DMS153 treated with DMSO at 0.1 percent for 48 hours (cell line): ENCODE data around the gene PLA2G7.
"Not testable (repeated sequence)": the region's sequence is repeated elsewhere in the genome, so short reads cannot be mapped to it uniquely, and the experiment has no call there.

Experiments used
- DNase-seq: peaks from one replicate; lab custom pipeline; 2025; ENCODE audit not compliant: unreplicated experiment; lab: John Stamatoyannopoulos, UW

Gene PLA2G7

DNA sequence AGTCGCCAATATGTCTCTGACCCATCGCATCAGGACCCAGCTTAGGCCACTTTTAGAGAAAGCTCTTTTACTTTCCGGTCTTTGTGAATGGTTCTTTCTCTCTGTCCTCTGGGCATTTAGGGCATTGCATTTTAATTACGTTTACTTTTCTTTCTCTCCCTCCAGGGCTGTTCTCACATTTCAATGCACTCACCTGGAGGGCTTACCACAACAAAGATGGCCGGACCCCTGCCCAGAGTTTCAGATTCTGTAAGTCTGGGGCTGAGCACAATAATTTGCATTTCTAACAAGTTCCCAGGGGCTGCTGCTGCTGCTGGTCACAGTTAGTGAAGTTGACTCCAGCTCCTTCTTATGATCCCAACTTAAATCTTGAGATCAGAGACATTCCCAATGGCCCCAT, 14.6 kb upstream of the PLA2G7 start:
- DNase-seq, result no peak

DNA sequence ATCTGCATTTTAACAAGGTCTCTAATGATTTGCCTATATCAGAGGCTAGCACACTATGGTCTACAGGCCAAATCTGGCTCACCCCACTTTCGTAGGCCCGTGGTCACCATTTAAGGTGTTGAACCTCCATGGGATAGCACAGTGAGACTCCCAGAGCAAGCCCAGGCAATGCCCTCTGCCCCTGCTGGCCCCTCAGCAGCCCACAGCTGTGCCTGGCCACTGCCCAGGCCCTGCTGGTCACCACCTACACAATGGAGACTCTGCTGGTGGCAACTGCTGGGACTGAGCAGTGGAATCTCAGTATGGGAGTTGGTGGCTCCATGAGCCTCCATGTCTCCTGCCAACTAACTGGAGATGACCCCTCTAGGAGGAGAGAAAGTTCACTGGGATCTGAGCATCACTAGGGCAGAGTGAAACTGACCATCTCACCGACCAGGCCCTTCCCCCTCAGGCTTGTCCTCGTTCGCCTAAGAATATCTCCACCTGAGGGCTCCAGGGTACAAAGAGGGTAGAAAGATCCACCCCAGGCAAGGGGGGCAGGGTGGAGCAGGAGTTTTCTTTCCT, 13.8 kb upstream of the PLA2G7 start:
- DNase-seq, result no peak

DNA sequence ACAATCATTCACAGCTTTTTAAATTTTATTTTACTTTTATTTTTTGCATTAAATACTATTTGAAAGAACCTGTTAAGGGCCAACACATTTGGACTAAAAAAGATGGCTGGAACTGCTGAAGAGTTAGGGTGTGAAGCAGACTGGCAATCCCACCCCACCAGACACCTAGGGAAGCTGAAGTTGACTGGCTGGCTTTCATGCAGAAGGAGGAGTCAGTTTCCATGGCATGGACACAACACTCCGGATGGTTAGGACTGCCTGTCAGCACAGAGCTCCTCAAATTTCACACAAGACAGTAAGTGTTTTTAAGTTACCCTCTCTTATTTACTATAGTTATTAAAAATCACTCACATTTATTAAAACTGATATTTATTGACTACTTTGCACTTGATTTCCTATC, 11.5 kb upstream of the PLA2G7 start, which contains the start of gene ANKRD66:
Gene ANKRD66, plus strand, starts transcription at position 238 of the 400 bp plus-strand sequence. CDS start 5,016 bp downstream, outside the sequence.
- DNase-seq, result no peak

DNA sequence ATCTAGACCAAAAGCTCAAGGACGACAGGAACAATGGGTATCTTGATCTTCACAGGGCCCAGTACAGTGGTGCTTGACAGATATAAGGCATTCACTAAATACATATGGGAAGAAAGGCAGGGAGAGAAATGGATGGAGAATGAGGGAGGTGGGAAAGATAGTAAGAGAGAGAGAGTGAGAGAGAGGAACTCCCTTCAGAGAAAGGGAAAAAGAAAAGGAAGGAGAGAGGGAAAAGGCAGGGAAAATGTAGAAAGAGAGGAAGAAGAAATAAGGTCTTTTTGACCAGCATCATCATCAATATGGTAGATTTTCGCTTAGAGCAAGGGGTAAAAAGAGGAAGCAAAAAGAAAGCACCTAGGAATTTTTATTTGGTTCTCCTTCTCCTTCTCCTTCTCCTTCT, 10.8 kb upstream of the PLA2G7 start:
- DNase-seq, result no peak

DNA sequence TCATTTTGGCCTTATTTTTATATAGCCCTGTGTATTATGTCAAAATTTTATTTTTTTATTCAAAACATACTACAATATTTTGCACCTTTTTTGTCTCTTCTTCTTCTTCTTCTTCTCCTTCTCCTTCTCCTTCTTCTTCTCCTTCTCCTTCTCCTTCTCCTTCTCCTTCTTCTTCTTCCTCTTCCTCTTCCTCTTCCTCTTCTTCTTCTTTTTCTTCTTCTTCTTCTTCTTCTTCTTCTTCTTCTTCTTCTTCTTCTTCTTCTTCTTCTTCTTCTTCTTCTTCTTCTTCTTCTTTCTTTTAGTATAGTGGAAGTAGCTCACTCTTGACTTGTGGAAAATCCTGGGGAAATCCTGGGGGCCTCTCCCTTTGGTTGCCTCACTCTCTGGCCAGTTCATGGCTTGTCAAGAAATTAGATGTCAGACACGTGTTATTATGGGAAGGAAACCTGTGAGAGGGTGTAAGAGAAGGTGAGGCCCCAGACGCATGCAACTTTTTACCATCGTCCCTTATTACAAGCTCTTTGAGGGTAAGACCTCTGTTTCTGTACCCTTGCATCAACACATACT, 9.1 kb upstream of the PLA2G7 start:
- not testable (repeated sequence) for DNase-seq

DNA sequence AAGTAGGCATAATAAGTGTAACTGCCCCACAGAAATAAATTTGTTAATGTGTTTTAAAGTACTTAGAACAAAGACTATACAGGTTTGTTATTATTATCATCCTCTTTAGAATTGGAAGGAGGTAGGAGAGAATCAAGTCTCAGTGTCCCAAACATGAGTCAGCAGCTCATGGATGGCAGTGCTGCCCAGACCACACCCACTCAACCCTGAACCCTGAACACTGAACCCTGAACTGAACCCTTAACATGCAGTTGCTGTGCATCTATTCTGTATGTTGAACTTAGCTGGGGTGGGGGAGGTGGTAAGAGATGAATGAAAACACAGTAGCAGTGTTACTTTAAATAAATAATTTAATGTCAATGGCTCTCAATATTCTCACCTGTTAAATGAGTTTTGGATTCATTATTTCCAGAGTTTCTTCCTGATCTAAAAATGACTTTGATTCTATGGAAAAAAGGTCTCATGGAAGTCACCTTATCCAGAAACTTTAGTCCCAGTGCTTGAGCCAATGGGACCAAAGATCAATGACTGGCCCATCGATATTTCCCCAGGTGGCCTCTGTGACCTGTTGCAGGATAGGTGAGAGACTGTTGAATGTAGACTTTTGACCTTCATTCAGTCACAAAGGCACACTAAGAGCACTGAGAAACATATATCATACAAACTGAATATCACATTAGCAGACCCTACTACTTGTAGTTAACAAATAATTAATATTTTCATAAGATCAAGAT, 8.4 kb upstream of the PLA2G7 start:
- no peak for DNase-seq

DNA sequence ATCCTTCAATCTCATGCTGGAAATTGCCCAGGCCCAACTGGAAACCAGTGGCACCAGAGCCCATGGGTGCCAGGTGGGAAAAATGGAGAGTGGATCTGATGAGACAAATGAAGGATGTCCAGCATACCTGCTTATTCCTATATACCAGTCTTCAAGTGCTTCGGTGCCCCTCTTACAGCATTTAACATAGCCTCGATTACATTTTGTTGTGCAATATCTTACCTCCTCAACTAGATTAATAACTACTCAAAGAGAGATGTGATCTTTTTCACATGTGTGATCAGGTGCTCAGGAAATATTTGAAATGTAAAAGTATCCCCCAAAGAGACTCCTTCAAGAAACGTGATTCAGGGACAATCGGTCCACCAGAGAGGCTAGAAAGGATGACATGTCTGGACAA, 6.7 kb upstream of the PLA2G7 start:
- no peak for DNase-seq

DNA sequence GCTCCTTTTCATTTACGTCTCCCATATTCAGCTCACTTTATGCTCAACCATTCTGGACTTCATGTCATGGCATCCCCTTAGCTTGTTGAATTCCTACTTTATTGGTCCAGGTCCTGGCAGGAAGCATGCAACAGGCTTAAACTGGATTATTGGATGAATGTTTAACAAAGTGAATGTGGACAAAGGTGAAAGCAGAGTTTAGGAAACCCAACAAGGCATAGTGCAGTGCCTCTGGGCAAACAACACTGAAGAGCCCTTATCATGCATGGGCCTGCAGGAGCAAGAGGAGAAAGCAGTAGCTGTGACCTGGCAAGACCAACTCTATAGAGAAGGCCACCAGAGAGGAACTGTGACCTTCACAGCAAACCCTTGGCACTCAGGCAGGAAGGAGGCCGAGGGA, 6.3 kb upstream of the PLA2G7 start:
- DNase-seq, result no peak

DNA sequence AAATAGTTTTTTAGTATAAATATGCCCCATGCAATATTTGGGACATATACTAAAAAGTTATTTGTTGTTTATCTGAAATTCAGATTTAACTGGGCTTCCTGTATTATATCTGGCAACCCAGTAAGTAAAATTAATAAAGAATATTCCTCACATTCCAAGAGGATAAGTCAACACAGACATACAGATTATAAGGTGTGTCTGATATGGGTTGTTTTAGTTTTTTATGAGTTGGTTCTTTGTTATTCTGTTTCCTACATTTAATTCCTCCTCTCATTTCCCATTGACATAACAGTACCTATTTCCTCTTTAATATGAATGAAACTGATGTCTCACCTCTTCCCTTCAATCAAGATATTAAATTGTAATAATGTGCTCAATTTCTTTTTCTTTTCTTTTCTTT, 1.7 kb upstream of the PLA2G7 start:
- no peak for DNase-seq

DNA sequence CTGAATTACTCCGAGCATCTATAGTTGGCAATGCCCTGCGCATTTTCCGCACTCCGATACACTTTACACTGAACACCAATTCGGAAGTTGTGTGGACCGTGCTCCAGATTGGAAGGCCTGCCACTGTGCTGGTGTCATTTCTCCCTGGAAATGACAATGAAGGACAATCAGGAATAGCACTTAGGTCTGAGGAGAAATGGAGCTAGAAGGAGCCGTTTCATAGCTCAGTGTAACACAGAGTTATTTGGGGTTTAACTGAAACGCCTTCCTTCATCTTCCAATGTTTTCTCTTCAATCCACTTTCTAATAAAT, 501 bp upstream of the PLA2G7 start:
- no peak for DNase-seq

DNA sequence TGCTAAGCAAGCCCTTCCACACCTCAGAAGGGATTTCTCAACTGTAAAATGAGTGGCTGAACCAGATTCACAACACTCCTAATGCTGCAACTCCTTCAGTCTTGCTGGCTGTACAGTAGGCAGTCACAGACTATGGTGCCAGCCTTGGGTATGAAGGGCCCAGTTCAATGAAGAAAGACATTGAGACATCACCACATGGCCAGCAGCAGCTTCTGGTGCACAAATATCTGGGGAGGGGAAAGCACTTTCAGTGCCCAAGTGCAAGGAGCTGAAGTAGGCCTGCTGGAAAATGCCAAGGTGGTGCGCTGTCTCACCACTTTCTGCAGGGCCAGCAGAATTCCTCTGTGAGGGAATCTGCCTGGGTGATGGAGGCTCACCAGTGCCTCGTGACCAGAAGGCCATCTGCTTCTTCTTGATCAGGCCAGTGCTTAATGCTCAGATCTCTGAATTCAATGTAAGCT, 1.8 kb downstream of the PLA2G7 start:
- no peak for DNase-seq

DNA sequence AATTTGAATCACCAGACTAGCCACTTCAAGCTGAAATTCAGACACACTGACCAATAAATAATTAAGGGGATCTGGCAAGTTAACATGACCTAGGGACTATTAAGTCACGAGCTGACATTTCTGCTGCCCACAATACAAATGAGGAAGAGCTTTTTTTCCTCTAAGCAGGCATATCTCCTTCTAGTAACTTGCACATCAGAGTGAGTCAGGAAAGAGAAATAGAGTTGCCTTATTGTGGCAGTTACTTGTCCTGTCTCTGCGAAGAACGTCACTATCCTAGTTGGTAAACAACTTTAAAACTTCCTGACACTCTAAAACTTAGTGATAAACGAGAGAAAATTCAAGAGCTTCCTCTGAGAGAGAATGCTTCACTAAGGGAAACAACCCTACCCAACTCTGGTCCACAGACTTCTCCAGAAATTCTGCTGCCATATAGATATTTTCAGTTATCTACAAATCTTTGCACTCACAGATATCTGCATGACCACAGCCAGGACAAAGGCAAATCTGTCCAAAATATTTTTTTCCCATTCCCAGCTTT, 4.2 kb downstream of the PLA2G7 start:
- no peak for DNase-seq

DNA sequence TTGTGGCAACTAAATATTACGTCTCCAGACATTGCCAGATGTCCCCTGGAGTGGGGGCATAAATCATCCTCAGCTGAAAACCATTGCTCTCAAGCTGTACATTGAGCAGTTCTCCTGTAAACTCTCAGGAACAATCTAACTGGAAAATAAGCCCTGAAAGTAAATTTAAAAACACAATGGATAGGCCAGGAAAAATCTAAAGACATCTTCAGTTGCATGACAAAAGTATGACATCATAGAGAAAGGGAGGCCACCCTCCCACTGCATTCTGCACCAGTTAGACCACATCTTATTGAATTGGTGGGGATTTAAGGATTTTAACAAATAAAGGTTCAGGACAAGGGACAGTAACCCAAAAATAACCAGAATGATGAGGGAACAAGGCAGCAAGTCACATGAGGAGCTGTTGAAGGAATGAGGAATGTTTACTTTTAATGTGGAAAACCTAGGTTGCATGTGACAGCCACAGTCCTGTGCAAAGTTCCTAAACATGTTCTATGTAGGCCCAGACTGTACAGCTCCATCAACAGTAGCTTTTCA, 5.3 kb downstream of the PLA2G7 start:
- DNase-seq, result no peak

DNA sequence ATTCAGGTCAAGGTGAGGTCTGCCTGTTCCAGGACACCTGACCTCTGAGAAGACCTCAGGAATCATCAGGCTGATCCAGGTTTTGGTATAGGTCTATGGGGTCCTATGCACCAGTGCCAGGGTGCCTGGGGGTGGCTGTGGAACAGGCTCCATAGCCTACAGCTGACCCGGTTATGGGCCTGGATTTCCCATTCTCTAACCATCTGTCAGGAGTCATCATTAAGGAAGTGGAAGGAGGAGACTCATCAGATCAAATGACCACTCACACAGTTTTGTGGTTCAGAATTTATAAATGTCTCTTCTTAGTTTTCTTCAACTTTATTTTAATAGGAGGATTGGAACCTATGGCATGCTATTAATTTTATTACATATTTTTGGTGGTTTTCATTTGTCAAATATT, 14.8 kb downstream of the PLA2G7 start:
- DNase-seq, result no peak

DNA sequence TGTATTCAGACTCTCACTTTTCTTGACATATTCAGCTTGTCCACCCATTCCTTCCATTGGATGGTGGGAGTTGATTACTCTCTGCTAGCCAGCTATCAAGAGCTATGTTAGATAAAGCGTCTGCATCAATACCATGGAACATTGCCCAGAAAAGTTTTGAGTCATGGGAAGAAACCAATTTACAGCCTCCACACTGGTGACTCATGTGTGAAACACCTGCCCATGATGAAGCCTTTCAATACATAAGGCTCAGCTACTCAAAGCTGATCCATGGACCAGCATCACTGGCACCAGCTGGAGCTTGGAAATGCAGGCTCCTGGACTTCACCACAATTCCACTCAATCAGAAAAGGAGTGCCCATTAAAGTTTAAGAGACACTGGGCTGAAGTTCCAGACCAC, 16.1 kb downstream of the PLA2G7 start:
- no peak for DNase-seq

DNA sequence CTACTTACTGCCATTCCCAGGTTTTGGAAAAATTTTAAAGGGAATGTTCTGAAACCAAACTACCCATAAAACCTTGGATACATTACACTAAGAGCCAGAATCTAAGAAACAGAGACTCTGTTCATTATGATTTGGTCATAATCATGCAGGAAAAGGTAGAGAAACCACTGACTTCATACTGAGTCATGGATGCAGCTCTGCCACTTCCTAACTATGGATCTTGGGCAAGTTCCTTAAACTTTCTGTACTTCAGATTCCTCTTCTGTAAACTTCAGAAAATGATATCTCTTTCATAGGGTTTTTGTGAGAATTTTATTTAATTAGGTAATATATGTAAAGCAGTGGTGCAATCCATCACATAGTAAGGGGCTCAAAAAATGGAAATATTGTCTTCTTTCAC, 20.0 kb downstream of the PLA2G7 start:
- no peak for DNase-seq

DNA sequence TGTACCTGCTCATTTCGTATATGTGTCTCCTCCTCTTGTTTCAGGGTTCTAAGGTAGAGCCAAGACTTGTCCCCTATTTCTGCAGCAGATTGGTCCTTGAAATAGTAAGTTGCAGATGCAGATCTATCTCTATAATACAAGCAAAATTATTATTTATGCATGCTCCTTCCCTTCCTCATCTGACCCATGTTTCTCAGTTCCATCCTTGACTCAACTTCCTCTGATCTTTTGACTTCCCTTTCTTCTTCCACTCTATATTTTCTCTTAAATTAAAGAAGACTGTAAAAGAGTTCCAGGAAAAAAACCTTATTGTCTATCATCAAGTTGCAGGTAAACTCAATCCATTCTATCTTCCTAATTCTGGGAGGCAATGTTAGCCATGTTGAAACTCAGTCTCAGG, 23.7 kb downstream of the PLA2G7 start:
- no peak for DNase-seq

DNA sequence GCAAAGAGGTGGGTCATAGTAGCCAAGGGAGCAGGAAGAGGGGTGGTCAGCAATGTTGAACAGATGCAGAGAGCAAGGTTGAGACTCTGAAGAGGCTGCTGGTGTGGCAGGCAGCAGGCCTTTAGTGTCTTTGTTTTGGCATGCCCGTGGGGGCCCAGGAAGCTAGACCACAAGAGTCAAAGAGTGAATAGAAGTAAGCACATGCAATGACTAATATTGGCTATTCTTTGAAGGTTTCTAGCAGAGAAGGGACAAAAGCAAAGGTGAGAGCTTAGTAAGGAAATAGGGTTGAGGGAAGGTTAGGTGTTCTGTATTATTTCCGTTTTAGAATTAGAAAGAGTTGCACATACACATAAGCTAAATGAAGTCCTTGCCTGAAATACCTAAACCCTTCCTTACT, 28.7 kb downstream of the PLA2G7 start:
- no peak for DNase-seq

DNA sequence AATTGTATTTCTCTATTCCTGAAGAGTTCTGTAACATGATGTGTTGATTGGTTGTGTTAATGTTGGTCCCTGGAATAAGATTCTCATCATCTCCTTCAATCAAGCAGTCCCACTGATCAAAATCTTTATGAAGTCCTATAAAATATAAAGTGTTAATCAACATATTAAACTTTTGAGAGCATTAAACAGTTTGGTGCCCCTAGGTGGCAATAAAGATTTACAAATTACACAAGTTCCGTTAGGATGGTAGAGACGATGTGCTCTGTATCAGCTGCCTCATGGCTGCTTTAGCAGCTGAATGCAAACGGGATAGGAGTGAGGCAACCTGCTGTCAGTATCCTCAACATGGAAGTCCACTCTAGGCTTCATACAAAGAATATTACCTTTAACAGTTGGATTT, 30.6 kb downstream of the PLA2G7 start:
- no peak for DNase-seq

DNA sequence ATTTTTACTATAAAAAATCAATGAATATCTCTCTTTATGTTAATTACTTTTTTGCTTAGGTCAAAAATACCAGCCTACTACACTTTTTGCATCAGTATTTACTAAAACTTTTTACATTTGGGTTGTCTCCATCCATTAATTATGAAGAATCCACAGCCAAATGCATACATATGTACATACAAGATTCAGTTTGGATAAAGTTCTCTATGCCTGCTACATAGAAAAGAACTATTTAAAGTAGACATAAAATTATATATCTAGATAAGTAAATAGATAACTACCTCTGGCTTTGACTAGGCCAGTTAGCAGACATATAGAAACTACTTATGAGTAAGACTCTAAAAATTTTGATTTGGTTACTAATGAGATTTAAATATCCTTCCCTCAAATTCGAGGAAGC, 35.2 kb downstream of the PLA2G7 start:
- DNase-seq, result no peak

DNA sequence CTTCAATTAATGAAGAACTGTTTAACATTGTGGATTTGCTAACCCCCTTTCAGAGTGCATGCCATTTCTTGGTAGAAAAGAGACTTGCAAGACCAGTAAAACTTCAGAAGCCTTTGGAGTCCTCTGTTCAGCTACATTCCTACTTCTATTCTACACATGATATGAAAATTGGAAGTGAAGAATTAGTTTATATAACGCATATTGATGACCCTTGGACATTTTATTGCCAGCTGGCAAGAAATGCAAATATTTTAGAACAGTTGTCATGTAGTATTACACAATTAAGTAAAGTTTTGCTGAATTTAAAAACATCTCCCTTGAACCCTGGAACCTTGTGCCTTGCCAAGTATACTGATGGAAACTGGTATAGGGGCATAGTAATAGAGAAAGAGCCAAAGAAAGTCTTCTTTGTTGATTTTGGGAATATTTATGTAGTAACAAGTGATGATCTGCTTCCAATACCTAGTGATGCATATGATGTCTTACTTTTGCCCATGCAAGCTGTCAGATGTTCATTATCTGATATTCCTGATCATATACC, 44.2 kb downstream of the PLA2G7 start:
- DNase-seq, result no peak
